Upper lobe of left lung (tissue), 4 donors: ENCODE measurements around the gene LPAR6.
"Not testable (repeated sequence)": the region's sequence is repeated elsewhere in the genome, so short reads cannot be mapped to it uniquely, and the experiment has no call there.

Source experiments
- EP300 ChIP-seq, 4 donors: sonication (generic); formaldehyde crosslinking; IDR thresholded peaks; one replicate each; pipeline ENCODE4 v1.5.1; 2017; ENCODE audit warnings: antibody characterized with exemption in 4 of 4, control low read depth in 2 of 4
- TF ChIP-seq, protein P1 (sequence below), 6 experiments: fragments of 450-650 bp in 4 of 6; fragments of 200-600 bp in 2 of 6; sonication (generic) in 2 of 6; IDR thresholded peaks; one replicate each; pipeline ENCODE4 v1.5.1; 2016 to 2019; ENCODE audit warnings: antibody characterized with exemption in 6 of 6

DNA sequence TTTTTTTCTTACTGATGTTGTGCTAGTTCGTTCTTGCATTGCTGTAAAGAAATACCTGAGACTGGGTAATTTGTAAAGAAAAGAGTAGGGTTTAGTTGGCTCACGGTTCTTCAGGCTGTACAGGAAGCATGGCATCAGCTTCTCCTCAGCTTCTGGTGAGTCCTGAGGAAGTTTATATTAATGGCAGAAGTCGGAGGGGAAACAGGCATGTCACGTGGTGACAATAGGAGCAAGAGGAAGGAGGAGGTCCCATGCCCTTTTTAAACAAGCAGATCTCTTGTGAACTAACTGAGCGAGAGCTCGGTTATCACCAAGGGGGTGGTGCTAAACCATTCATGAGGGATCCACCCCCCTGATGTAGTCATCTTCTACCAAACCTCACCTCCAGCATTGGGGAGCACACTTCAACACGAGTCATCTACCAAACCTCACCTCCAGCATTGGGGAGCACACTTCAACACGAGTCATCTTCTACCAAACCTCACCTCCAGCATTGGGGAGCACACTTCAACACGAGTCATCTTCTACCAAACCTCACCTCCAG, 13.9 kb upstream of the LPAR6 start:
- TF ChIP-seq, protein P1, sequence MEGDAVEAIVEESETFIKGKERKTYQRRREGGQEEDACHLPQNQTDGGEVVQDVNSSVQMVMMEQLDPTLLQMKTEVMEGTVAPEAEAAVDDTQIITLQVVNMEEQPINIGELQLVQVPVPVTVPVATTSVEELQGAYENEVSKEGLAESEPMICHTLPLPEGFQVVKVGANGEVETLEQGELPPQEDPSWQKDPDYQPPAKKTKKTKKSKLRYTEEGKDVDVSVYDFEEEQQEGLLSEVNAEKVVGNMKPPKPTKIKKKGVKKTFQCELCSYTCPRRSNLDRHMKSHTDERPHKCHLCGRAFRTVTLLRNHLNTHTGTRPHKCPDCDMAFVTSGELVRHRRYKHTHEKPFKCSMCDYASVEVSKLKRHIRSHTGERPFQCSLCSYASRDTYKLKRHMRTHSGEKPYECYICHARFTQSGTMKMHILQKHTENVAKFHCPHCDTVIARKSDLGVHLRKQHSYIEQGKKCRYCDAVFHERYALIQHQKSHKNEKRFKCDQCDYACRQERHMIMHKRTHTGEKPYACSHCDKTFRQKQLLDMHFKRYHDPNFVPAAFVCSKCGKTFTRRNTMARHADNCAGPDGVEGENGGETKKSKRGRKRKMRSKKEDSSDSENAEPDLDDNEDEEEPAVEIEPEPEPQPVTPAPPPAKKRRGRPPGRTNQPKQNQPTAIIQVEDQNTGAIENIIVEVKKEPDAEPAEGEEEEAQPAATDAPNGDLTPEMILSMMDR (IDR thresholded peaks at IDR 0.05), result not testable (repeated sequence)
- TF ChIP-seq EP300 (IDR thresholded peaks at IDR 0.05), result not testable (repeated sequence)
